ENCODE results near the gene NCAPG. TPM values are rescaled to one million over a fixed set of nuclear protein-coding genes. Genes with fewer than 3 reads are reported as not detected.
A peak's percentile ranks its signal among the peaks of the same experiment; 100 is the strongest.

Gene NCAPG
- total and polyA plus RNA-seq, 10 of the 15 experiments (the other 5 are each of a cell fraction or from before 2014, with no cell fraction given): 17.3 to 93.9 (median 53.7) TPM

DNA sequence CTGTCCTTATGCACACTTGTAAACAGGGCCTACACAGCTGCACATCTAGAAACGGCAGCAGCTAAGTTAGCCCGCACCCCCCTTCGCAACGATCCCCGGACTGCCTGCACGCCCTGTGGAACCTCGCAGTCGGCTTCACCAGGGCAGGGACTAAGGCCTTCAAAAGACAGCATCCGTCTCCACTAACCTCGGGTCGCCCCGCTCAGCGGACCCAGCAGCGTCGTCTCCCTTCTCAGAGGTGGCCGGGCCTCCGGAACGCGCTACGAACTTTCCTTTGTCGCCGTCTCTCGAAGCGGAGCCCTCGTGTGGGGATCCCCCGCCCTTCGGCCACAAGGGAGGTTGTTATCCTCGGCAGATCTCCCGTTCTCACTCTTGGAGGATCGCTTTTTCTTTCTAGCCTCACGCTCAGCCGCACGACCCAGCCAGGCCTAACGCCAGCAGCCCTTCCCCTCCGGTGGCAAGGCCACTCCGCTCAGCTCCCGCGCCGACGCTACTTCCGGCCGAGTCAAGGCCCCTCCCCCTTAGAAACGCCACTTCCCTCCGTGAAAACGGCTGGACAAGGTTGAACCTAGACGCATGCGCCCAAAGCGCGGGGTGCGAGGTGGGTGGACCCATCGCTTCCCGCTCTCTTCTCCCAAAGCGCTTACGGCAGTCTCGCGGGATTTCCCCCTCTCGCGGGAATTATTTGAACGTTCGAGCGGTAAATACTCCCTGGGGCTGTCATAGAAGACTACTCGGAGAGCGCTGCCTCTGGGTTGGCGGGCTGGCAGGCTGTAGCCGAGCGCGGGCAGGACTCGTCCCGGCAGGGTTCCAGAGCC, at the start of gene NCAPG, which contains the start of gene DCAF16 (continued):
- TF ChIP-seq, protein P1, sequence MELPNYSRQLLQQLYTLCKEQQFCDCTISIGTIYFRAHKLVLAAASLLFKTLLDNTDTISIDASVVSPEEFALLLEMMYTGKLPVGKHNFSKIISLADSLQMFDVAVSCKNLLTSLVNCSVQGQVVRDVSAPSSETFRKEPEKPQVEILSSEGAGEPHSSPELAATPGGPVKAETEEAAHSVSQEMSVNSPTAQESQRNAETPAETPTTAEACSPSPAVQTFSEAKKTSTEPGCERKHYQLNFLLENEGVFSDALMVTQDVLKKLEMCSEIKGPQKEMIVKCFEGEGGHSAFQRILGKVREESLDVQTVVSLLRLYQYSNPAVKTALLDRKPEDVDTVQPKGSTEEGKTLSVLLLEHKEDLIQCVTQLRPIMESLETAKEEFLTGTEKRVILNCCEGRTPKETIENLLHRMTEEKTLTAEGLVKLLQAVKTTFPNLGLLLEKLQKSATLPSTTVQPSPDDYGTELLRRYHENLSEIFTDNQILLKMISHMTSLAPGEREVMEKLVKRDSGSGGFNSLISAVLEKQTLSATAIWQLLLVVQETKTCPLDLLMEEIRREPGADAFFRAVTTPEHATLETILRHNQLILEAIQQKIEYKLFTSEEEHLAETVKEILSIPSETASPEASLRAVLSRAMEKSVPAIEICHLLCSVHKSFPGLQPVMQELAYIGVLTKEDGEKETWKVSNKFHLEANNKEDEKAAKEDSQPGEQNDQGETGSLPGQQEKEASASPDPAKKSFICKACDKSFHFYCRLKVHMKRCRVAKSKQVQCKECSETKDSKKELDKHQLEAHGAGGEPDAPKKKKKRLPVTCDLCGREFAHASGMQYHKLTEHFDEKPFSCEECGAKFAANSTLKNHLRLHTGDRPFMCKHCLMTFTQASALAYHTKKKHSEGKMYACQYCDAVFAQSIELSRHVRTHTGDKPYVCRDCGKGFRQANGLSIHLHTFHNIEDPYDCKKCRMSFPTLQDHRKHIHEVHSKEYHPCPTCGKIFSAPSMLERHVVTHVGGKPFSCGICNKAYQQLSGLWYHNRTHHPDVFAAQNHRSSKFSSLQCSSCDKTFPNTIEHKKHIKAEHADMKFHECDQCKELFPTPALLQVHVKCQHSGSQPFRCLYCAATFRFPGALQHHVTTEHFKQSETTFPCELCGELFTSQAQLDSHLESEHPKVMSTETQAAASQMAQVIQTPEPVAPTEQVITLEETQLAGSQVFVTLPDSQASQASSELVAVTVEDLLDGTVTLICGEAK (IDR thresholded peaks at IDR 0.05; ENCODE audit: borderline replicate concordance): peak; percentile 88
- TF ChIP-seq YY1 (IDR thresholded peaks at IDR 0.05; ENCODE audit: low read depth, low read length): 0 out of 2 replicates have a peak, but pooled peaks have one; percentile 2
- peak; percentile 60 for TF ChIP-seq NRF1 (conservative IDR thresholded peaks at IDR 0.05; ENCODE audit: low read depth, low read length)
- TF ChIP-seq SUZ12 (IDR thresholded peaks at IDR 0.05; ENCODE audit: unreplicated experiment): no peak
- TF ChIP-seq IKZF2 (IDR thresholded peaks at IDR 0.05): no peak
- TF ChIP-seq HDGF (IDR thresholded peaks at IDR 0.05): peak; percentile 97
- TF ChIP-seq ZNF207 (IDR thresholded peaks at IDR 0.05; ENCODE audit: borderline replicate concordance): peak; percentile 49; the same call in 1 of the 2 replicates
- peak; percentile 81 for TF ChIP-seq NBN (IDR thresholded peaks at IDR 0.05)
- TF ChIP-seq SPI1 (IDR thresholded peaks at IDR 0.05; ENCODE audit: borderline replicate concordance, insufficient read depth, low read depth, low read length): peak; percentile 83
- TF ChIP-seq, protein P2, sequence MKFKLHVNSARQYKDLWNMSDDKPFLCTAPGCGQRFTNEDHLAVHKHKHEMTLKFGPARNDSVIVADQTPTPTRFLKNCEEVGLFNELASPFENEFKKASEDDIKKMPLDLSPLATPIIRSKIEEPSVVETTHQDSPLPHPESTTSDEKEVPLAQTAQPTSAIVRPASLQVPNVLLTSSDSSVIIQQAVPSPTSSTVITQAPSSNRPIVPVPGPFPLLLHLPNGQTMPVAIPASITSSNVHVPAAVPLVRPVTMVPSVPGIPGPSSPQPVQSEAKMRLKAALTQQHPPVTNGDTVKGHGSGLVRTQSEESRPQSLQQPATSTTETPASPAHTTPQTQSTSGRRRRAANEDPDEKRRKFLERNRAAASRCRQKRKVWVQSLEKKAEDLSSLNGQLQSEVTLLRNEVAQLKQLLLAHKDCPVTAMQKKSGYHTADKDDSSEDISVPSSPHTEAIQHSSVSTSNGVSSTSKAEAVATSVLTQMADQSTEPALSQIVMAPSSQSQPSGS (IDR thresholded peaks at IDR 0.05; ENCODE audit: low read length): peak; percentile 70; the same call in 1 of the 2 replicates
- TF ChIP-seq SMARCA5 (IDR thresholded peaks at IDR 0.05): no peak
- no peak for TF ChIP-seq BMI1 (IDR thresholded peaks at IDR 0.05; ENCODE audit: borderline replicate concordance)
- peak; percentile 67 for TF ChIP-seq FOXM1 (IDR thresholded peaks at IDR 0.05; ENCODE audit: low read depth, low read length)
- no peak for TF ChIP-seq ATF7 (IDR thresholded peaks at IDR 0.05; ENCODE audit: low read depth)
- TF ChIP-seq POLR2AphosphoS2 (IDR thresholded peaks at IDR 0.05; ENCODE audit: low read depth, low read length): peak; percentile 90; the same call in 1 of the 2 replicates
- TF ChIP-seq RELB (IDR thresholded peaks at IDR 0.05; ENCODE audit: low read depth): peak; percentile 58
- TF ChIP-seq GABPA (IDR thresholded peaks at IDR 0.05; ENCODE audit: low read depth): peak; percentile 85
- peak; percentile 100 for TF ChIP-seq RCOR1 (conservative IDR thresholded peaks at IDR 0.05; ENCODE audit: low read depth, low read length)
- no peak for TF ChIP-seq PBX3 (IDR thresholded peaks at IDR 0.05; ENCODE audit: insufficient replicate concordance, low read depth, low read length)
- TF ChIP-seq PML (IDR thresholded peaks at IDR 0.05; ENCODE audit: low read length): peak; percentile 93
- peak; percentile 95; the same call in 1 of the 2 replicates for TF ChIP-seq RB1 (IDR thresholded peaks at IDR 0.05; ENCODE audit: borderline replicate concordance)
- TF ChIP-seq DPF2 (IDR thresholded peaks at IDR 0.05): peak; percentile 45; the same call in 1 of the 2 replicates
- 0 out of 2 replicates have a peak, but pooled peaks have one; percentile 30 for TF ChIP-seq IRF4 (IDR thresholded peaks at IDR 0.05; ENCODE audit: low read depth, low read length)

All from GM12878 (cell line).